ENCODE measurements around the gene MAMDC2. TPM values are rescaled to one million over a fixed set of nuclear protein-coding genes. Genes with fewer than 3 reads are reported as not detected.

Gene MAMDC2
- total RNA-seq, 4 donors from 2014 or later = 8.9 to 24.7 (median 17.4) TPM

- no peaks in the 10 kb centered on the region for H3K36me3 ChIP-seq
- no peak for DNase-seq
- H3K27ac ChIP-seq = no peak overlapping the region
- H3K4me3 ChIP-seq = no peak overlapping the region
- no peak for TF ChIP-seq CTCF (IDR thresholded peaks at IDR 0.05)
- no peak for TF ChIP-seq POLR2A (IDR thresholded peaks at IDR 0.05)
- H3K27me3 ChIP-seq = no peaks in the 10 kb centered on the region
- H3K9me3 ChIP-seq = no peaks in the 10 kb centered on the region
- no peaks in the 10 kb centered on the region for H3K4me1 ChIP-seq
These were observed 32.3 kb upstream of the MAMDC2 start for GRCh38 chr9:70011366-70011765.

GRCh38 chr9:70012569-70012968, 31.1 kb upstream of the MAMDC2 start:
- no peaks in the 10 kb centered on the region for H3K27me3 ChIP-seq
- H3K4me1 ChIP-seq = no peaks in the 10 kb centered on the region
- H3K4me3 ChIP-seq = no peak overlapping the region
- H3K27ac ChIP-seq = no peak overlapping the region
- no peaks in the 10 kb centered on the region for H3K9me3 ChIP-seq
- TF ChIP-seq POLR2A (IDR thresholded peaks at IDR 0.05) (no peak), CTCF (IDR thresholded peaks at IDR 0.05) (no peak)
- no peaks in the 10 kb centered on the region for H3K36me3 ChIP-seq
- DNase-seq = no peak

GRCh38 chr9:70013598-70014196, 30.0 kb upstream of the MAMDC2 start:
- no peak overlapping the region for H3K27ac ChIP-seq
- no peak for DNase-seq
- no peaks in the 10 kb centered on the region for H3K4me1 ChIP-seq
- H3K36me3 ChIP-seq = no peaks in the 10 kb centered on the region
- no peak overlapping the region for H3K4me3 ChIP-seq
- TF ChIP-seq POLR2A (IDR thresholded peaks at IDR 0.05) = no peak
- TF ChIP-seq CTCF (IDR thresholded peaks at IDR 0.05) = no peak
- no peaks in the 10 kb centered on the region for H3K9me3 ChIP-seq
- no peaks in the 10 kb centered on the region for H3K27me3 ChIP-seq

- no peak overlapping the region for H3K4me3 ChIP-seq
- H3K27me3 ChIP-seq = no peaks in the 10 kb centered on the region
- H3K36me3 ChIP-seq = no peaks in the 10 kb centered on the region
- DNase-seq = no peak
- H3K9me3 ChIP-seq = no peaks in the 10 kb centered on the region
- no peaks in the 10 kb centered on the region for H3K4me1 ChIP-seq
- no peak for TF ChIP-seq POLR2A (IDR thresholded peaks at IDR 0.05)
- no peak for TF ChIP-seq CTCF (IDR thresholded peaks at IDR 0.05)
- H3K27ac ChIP-seq = no peak overlapping the region
These were observed 28.5 kb upstream of the MAMDC2 start for GRCh38 chr9:70015099-70015498.

- H3K4me3 ChIP-seq = no peak overlapping the region
- H3K27ac ChIP-seq = no peak overlapping the region
- H3K27me3 ChIP-seq = no peaks in the 10 kb centered on the region
- H3K36me3 ChIP-seq = no peaks in the 10 kb centered on the region
- TF ChIP-seq POLR2A (IDR thresholded peaks at IDR 0.05) (no peak), CTCF (IDR thresholded peaks at IDR 0.05) (no peak)
- H3K4me1 ChIP-seq = no peaks in the 10 kb centered on the region
- H3K9me3 ChIP-seq = no peaks in the 10 kb centered on the region
- DNase-seq = no peak
These were observed 23.4 kb upstream of the MAMDC2 start for GRCh38 chr9:70020217-70020616.

All from Peyer's patch (tissue), 4 donors.